ENCODE data around the gene TOX2.

- TF ChIP-seq CTCF (IDR thresholded peaks at IDR 0.05 in 4 of 5, conservative IDR thresholded peaks at IDR 0.05 in 1 of 5) (no peak), POLR2A (IDR thresholded peaks at IDR 0.05) (no peak)
Measured at GRCh38 chr20:43893930-43894329, 20.7 kb upstream of the TOX2 start.

Measured in gastrocnemius medialis (tissue), 4 donors.